GM18498 (cell line): ENCODE measurements around the gene TNFAIP1.
"Not testable (repeated sequence)": the region's sequence is repeated elsewhere in the genome, so short reads cannot be mapped to it uniquely, and the experiment has no call there.

Experiments
- ATAC-seq: cut with Tn5 transposase; IDR thresholded peaks from one replicate; pipeline ENCODE4 v1.9.1; 2021; ENCODE audit warnings: mild to moderate bottlenecking, moderate library complexity; ENCODE audit not compliant: unreplicated experiment

Gene TNFAIP1

GRCh38 chr17:28335201-28335958 lies at the start of gene TNFAIP1, which contains the start of gene IFT20:
TSS of gene TNFAIP1 (plus strand) at chr17:28335761. CDS start at chr17:28339522, 3,761 bp downstream.
TSS of gene IFT20 (minus strand) at chr17:28335472. CDS start at chr17:28331985, 3,487 bp downstream.
- ATAC-seq = peak; percentile 96

GRCh38 chr17:28285965-28286364 lies 49.6 kb upstream of the TNFAIP1 start:
- no peak for ATAC-seq

GRCh38 chr17:28290703-28291102 lies 44.9 kb upstream of the TNFAIP1 start:
- no peak for ATAC-seq

- ATAC-seq = no peak
These were observed 43.7 kb upstream of the TNFAIP1 start for GRCh38 chr17:28291780-28292330.

GRCh38 chr17:28292878-28293277 lies 42.7 kb upstream of the TNFAIP1 start:
- ATAC-seq = not testable (repeated sequence)

- no peak for ATAC-seq
These were observed 41.6 kb upstream of the TNFAIP1 start for GRCh38 chr17:28293994-28294393.

- no peak for ATAC-seq
These were observed 39.6 kb upstream of the TNFAIP1 start for GRCh38 chr17:28295677-28296578.

- ATAC-seq = no peak
These were observed 37.1 kb upstream of the TNFAIP1 start for GRCh38 chr17:28298449-28298848.

- ATAC-seq = no peak
These were observed 28.6 kb upstream of the TNFAIP1 start for GRCh38 chr17:28306954-28307401.

GRCh38 chr17:28313841-28314240 lies 21.7 kb upstream of the TNFAIP1 start:
- ATAC-seq = no peak

- no peak for ATAC-seq
These were observed 19.5 kb upstream of the TNFAIP1 start for GRCh38 chr17:28315846-28316705.

- no peak for ATAC-seq
These were observed 18.2 kb upstream of the TNFAIP1 start for GRCh38 chr17:28317099-28317965.

GRCh38 chr17:28317966-28318758 lies 17.4 kb upstream of the TNFAIP1 start:
- ATAC-seq = peak; percentile 7

GRCh38 chr17:28318759-28319597 lies 16.6 kb upstream of the TNFAIP1 start, which contains the start of gene TMEM97:
TSS of gene TMEM97 (plus strand) at chr17:28319200. CDS start at chr17:28319240, 40 bp downstream.
- peak; percentile 96 for ATAC-seq

- no peak for ATAC-seq
These were observed 16.0 kb upstream of the TNFAIP1 start for GRCh38 chr17:28319598-28319935.

- ATAC-seq = no peak
These were observed 15.1 kb upstream of the TNFAIP1 start for GRCh38 chr17:28320215-28321061.

GRCh38 chr17:28324267-28324745 lies 11.3 kb upstream of the TNFAIP1 start:
- no peak for ATAC-seq
